ENCODE measurements around the gene SNTA1.

DNA sequence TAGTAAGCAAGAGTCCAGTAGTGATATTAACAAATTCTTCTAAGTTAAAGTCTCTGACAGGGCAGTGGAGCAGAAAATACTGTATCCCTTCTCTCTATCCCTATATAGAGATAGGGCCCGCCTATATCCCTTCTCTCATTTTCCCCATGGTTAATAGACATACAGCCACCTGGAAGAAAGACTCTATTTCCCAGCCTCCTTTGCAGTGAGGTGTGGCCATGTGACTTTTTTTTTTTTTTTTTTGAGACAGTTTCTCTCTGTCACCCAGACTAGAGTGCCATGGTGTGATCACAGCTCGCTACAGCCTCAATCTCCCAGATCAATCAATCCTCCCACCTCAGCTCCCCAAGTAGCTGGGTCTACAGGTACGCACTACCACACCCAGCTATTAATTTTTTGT is 25.5 kb downstream of the SNTA1 start:
- TF ChIP-seq POLR2AphosphoS5 (IDR thresholded peaks at IDR 0.05; ENCODE audit: low read depth, low read length): no peak
- TF ChIP-seq NRF1 (IDR thresholded peaks at IDR 0.05; ENCODE audit: low read depth, low read length): no peak
- TF ChIP-seq, protein P1, sequence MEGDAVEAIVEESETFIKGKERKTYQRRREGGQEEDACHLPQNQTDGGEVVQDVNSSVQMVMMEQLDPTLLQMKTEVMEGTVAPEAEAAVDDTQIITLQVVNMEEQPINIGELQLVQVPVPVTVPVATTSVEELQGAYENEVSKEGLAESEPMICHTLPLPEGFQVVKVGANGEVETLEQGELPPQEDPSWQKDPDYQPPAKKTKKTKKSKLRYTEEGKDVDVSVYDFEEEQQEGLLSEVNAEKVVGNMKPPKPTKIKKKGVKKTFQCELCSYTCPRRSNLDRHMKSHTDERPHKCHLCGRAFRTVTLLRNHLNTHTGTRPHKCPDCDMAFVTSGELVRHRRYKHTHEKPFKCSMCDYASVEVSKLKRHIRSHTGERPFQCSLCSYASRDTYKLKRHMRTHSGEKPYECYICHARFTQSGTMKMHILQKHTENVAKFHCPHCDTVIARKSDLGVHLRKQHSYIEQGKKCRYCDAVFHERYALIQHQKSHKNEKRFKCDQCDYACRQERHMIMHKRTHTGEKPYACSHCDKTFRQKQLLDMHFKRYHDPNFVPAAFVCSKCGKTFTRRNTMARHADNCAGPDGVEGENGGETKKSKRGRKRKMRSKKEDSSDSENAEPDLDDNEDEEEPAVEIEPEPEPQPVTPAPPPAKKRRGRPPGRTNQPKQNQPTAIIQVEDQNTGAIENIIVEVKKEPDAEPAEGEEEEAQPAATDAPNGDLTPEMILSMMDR (IDR thresholded peaks at IDR 0.05): no peak

All from SK-N-SH (cell line).